HCT116 (cell line): ENCODE measurements around the gene GPAT2. TPM values are rescaled to one million over a fixed set of nuclear protein-coding genes. Genes with fewer than 3 reads are reported as not detected.
"Not testable (repeated sequence)": the region's sequence is repeated elsewhere in the genome, so short reads cannot be mapped to it uniquely, and the experiment has no call there.

ENCODE experiments used
- ATAC-seq: fragments of 200-7000 bp; cut with Tn5 transposase; 2 replicates; pipeline ENCODE4 v1.9.1; 2020; ENCODE audit warnings: mild to moderate bottlenecking, moderate library complexity
- BruUV-seq: library from RNA; stranded (reverse); fragments of 400-500 nt; replicated peaks from 2 replicates; lab custom pipeline; 2021; lab: Mats Ljungman, UMichigan
- CTCF ChIA-PET: fragments of 300-600 bp; sonication (Branson Sonifier 250); formaldehyde crosslinking; loops from one replicate; lab custom pipeline; 2021; ENCODE audit warnings: antibody characterized with exemption; lab: Charles Lee
- POLR2A ChIA-PET: fragments of 300-600, 350-600 bp; sonication (Branson Sonifier 250); formaldehyde crosslinking; loops from one replicate; lab custom pipeline; 2021; ENCODE audit warnings: antibody characterized with exemption; lab: Charles Lee
- RAD21 ChIA-PET, 2 experiments: fragments of 300-600 bp; sonication (Branson Sonifier 250); formaldehyde crosslinking; loops; one replicate each; lab custom pipeline; 2023; ENCODE audit warnings: low total read pairs in 2 of 2; ENCODE audit not compliant: uncharacterized antibody in 2 of 2, unreplicated experiment in 2 of 2, low non-redundant PET in 1 of 2; lab: Charles Lee
- DNase-seq: peaks from one replicate; pipeline ENCODE4 v3.0.0-alpha.2; 2010; ENCODE audit warnings: low read depth, low spot score
- H2AFZ ChIP-seq: fragments of 200-600 bp; shearing (Covaris generic), sonication (generic); 2 replicates; pipeline ENCODE4 v1.6.1; 2017; ENCODE audit warnings: low read depth, mixed run types, mixed read lengths, antibody characterized with exemption, low read length; ENCODE audit not compliant: poor library complexity, severe bottlenecking
- H3K27ac ChIP-seq: 2 replicates; pipeline ENCODE4 v1.5.1; 2012; ENCODE audit warnings: low read depth, low read length
- H3K27me3 ChIP-seq: fragments of 200-600 bp; sonication (generic); 2 replicates; pipeline ENCODE4 v1.6.1; 2016; ENCODE audit warnings: mixed run types, low read length, mixed read lengths; ENCODE audit not compliant: insufficient read depth
- H3K36me3 ChIP-seq, 2 experiments: fragments of 200-500 bp in 1 of 2; fragments of 200-600 bp in 1 of 2; sonication (Bioruptor generic) in 1 of 2; sonication (generic) in 1 of 2; 2 replicates each; pipeline versions ENCODE4 v1.5.1 to v1.6.1; 2014 to 2016; ENCODE audit warnings: low read length in 2 of 2, inconsistent platforms in 1 of 2, mixed read lengths in 1 of 2, mixed run types in 1 of 2; ENCODE audit not compliant: insufficient read depth in 2 of 2, control insufficient read depth in 1 of 2
- H3K4me1 ChIP-seq, 2 experiments: fragments of 200-600 bp in 1 of 2; sonication (generic) in 1 of 2; 2 replicates each; pipeline versions ENCODE4 v1.5.1 to v1.6.1; 2012 to 2017; ENCODE audit warnings: low read length in 2 of 2, inconsistent platforms in 1 of 2, mild to moderate bottlenecking in 1 of 2, mixed read lengths in 1 of 2, mixed run types in 1 of 2, moderate library complexity in 1 of 2; ENCODE audit not compliant: insufficient read depth in 2 of 2, control insufficient read depth in 1 of 2
- H3K4me2 ChIP-seq: fragments of 200-600 bp; sonication (generic); 2 replicates; pipeline ENCODE4 v1.6.1; 2017; ENCODE audit warnings: mixed run types, low read length, mixed read lengths
- H3K4me3 ChIP-seq, 2 experiments: fragments of 200-600 bp in 1 of 2; sonication (generic) in 1 of 2; replicated peaks in 1 of 2; 2 replicates each; pipeline ENCODE4 v1.5.1; 2011 to 2016; ENCODE audit warnings: low read length in 2 of 2, control low read depth in 1 of 2, low read depth in 1 of 2, mild to moderate bottlenecking in 1 of 2, mixed read lengths in 1 of 2, mixed run types in 1 of 2
- H3K79me2 ChIP-seq: fragments of 200-600 bp; sonication (generic); 2 replicates; pipeline ENCODE4 v1.6.1; 2017; ENCODE audit warnings: mild to moderate bottlenecking, mixed run types, low read length, moderate library complexity, mixed read lengths; ENCODE audit not compliant: insufficient read depth
- H3K9ac ChIP-seq: fragments of 200-600 bp; sonication (generic); 2 replicates; pipeline ENCODE4 v1.6.1; 2016; ENCODE audit warnings: low read length, mixed read lengths
- H3K9me2 ChIP-seq: fragments of 200-600 bp; sonication (generic), shearing (Covaris generic); 2 replicates; pipeline ENCODE4 v1.6.1; 2017; ENCODE audit warnings: mixed run types, mild to moderate bottlenecking, moderate library complexity; ENCODE audit not compliant: insufficient read depth
- H3K9me3 ChIP-seq, 2 experiments: fragments of 200-500 bp in 1 of 2; fragments of 200-600 bp in 1 of 2; sonication (Bioruptor generic) in 1 of 2; sonication (generic) in 1 of 2; 2 replicates each; pipeline ENCODE4 v1.6.1; 2014 to 2017; ENCODE audit warnings: low read length in 2 of 2, mixed read lengths in 2 of 2, inconsistent platforms in 1 of 2, low read depth in 1 of 2, mild to moderate bottlenecking in 1 of 2, mixed run types in 1 of 2, moderate library complexity in 1 of 2; ENCODE audit not compliant: control insufficient read depth in 1 of 2, insufficient read depth in 1 of 2
- H4K20me1 ChIP-seq: fragments of 200-600 bp; sonication (generic), shearing (Covaris generic); 2 replicates; pipeline ENCODE4 v1.6.1; 2017; ENCODE audit warnings: mixed run types, mild to moderate bottlenecking, moderate library complexity; ENCODE audit not compliant: insufficient read depth
- intact Hi-C: fragments of 100-400 bp; cut with micrococcal nuclease; formaldehyde crosslinking; loops from 2 replicates; pipeline ENCODE4 v1.10.0; 2022
- total RNA-seq: library from RNA; stranded (reverse); gene quantifications from one replicate; pipeline ENCODE4 v1.2.1, GENCODE V29; 2021; ENCODE audit not compliant: unreplicated experiment

The GPAT2 gene
- total RNA-seq, 1 experiment from 2014 or later, result 54.2 TPM

- RAD21 ChIA-PET, H3K79me2 ChIP-seq, POLR2A ChIA-PET, ATAC-seq, H2AFZ ChIP-seq, H3K27me3 ChIP-seq, CTCF ChIA-PET, H3K27ac ChIP-seq, intact Hi-C loops, H3K9me3 ChIP-seq, H3K9me2 ChIP-seq, BruUV-seq, H3K36me3 ChIP-seq, H3K4me2 ChIP-seq, DNase-seq, H3K4me3 ChIP-seq, H3K9ac ChIP-seq, H4K20me1 ChIP-seq: not testable (repeated sequence)
- H3K4me1 ChIP-seq, result peaks cover 2 to 11% of the 10 kb centered on the region in 2 experiments; a peak in 3 of 4 replicates
Observed at GRCh38 chr2:96008051-96008450, 26.7 kb downstream of the GPAT2 start.

- intact Hi-C loops, RAD21 ChIA-PET, H3K9ac ChIP-seq, BruUV-seq, ATAC-seq, H3K9me3 ChIP-seq, H2AFZ ChIP-seq, POLR2A ChIA-PET, H3K36me3 ChIP-seq, H4K20me1 ChIP-seq, H3K79me2 ChIP-seq, H3K4me2 ChIP-seq, H3K4me3 ChIP-seq, H3K4me1 ChIP-seq, H3K27ac ChIP-seq, H3K9me2 ChIP-seq, CTCF ChIA-PET, DNase-seq, H3K27me3 ChIP-seq: not testable (repeated sequence)
Observed at GRCh38 chr2:96006248-96006647, 28.5 kb downstream of the GPAT2 start.
